ENCODE data around the gene RGS19.

GRCh38 chr20:64068386-64069208 lies 10.7 kb downstream of the RGS19 start:
- TF ChIP-seq CTCF (IDR thresholded peaks at IDR 0.05): no peak
- TF ChIP-seq EP300 (IDR thresholded peaks at IDR 0.05): no peak
- no peak for TF ChIP-seq POLR2A (IDR thresholded peaks at IDR 0.05)
